Dermis blood vessel endothelial cell (primary cell): ENCODE measurements around the gene ROBO1. TPM values are rescaled to one million over a fixed set of nuclear protein-coding genes. Genes with fewer than 3 reads are reported as not detected.

Experiments used
- DNase-seq: peaks from one replicate; pipeline ENCODE4 v3.0.0; 2010
- total RNA-seq: library from RNA; depleted of rRNA; stranded (reverse); fragments of >200 nt; gene quantifications from 2 replicates; pipeline ENCODE4 v1.2.3, GENCODE V29; 2014

ROBO1 gene
- total RNA-seq, 1 donor from 2014 or later: 1.0 TPM

- DNase-seq: no peak
Observed at GRCh38 chr3:79006077-79006476, 761.7 kb downstream of the ROBO1 start.

- DNase-seq: no peak
Observed at GRCh38 chr3:79005084-79005483, 762.7 kb downstream of the ROBO1 start.

- no peak for DNase-seq
Observed at GRCh38 chr3:79003994-79004393, 763.8 kb downstream of the ROBO1 start.

- no peak for DNase-seq
Observed at GRCh38 chr3:79002465-79003372, 765.1 kb downstream of the ROBO1 start.

GRCh38 chr3:79001255-79001654 lies 766.5 kb downstream of the ROBO1 start:
- DNase-seq: no peak

- no peak for DNase-seq
Observed at GRCh38 chr3:78999139-78999538, 768.7 kb downstream of the ROBO1 start.

- DNase-seq: no peak
Observed at GRCh38 chr3:78995087-78995486, 772.7 kb downstream of the ROBO1 start.

GRCh38 chr3:78994174-78995027 lies 773.4 kb downstream of the ROBO1 start:
- no peak for DNase-seq

GRCh38 chr3:78993375-78993774 lies 774.4 kb downstream of the ROBO1 start:
- no peak for DNase-seq

- no peak for DNase-seq
Observed at GRCh38 chr3:78992830-78993229, 775.0 kb downstream of the ROBO1 start.

- DNase-seq: no peak
Observed at GRCh38 chr3:78992400-78992799, 775.4 kb downstream of the ROBO1 start.

GRCh38 chr3:78991656-78992055 lies 776.1 kb downstream of the ROBO1 start:
- DNase-seq: no peak

- no peak for DNase-seq
Observed at GRCh38 chr3:78990156-78990555, 777.6 kb downstream of the ROBO1 start.

- DNase-seq: no peak
Observed at GRCh38 chr3:78988324-78988723, 779.5 kb downstream of the ROBO1 start.

- DNase-seq: no peak
Observed at GRCh38 chr3:78986416-78987101, 781.2 kb downstream of the ROBO1 start.

GRCh38 chr3:78985981-78986380 lies 781.8 kb downstream of the ROBO1 start:
- no peak for DNase-seq

GRCh38 chr3:78979028-78979427 lies 788.8 kb downstream of the ROBO1 start:
- DNase-seq: no peak

- DNase-seq: no peak
Observed at GRCh38 chr3:78978037-78978436, 789.8 kb downstream of the ROBO1 start.

- no peak for DNase-seq
Observed at GRCh38 chr3:78977073-78977472, 790.7 kb downstream of the ROBO1 start.

- no peak for DNase-seq
Observed at GRCh38 chr3:78976200-78976599, 791.6 kb downstream of the ROBO1 start.

- no peak for DNase-seq
Observed at GRCh38 chr3:78974181-78974790, 793.5 kb downstream of the ROBO1 start.

GRCh38 chr3:78972617-78973301 lies 795.0 kb downstream of the ROBO1 start:
- DNase-seq: no peak
